Measurements from ENCODE around the gene ATG4C. TPM values are rescaled to one million over a fixed set of nuclear protein-coding genes. Genes with fewer than 3 reads are reported as not detected.

The ATG4C gene
- total RNA-seq, 1 donor from 2014 or later = 9.7 TPM

- intact Hi-C loops (cut with DNase I) = no loop called here
- no peak for TF ChIP-seq CTCF (IDR thresholded peaks at IDR 0.05)
- Histone ChIP-seq H3K27ac (no peak overlapping the region), H3K27me3 (no peaks in the 10 kb centered on the region), H3K9me3 (no peaks in the 10 kb centered on the region), H3K4me1 (no peaks in the 10 kb centered on the region), H3K36me3 (no peaks in the 10 kb centered on the region), H3K4me3 (no peak overlapping the region)
- no peak for DNase-seq (ENCODE audit: low spot score in 2 of 2)
Measured at GRCh38 chr1:62876535-62876934, 92.6 kb downstream of the ATG4C start.

GRCh38 chr1:62877579-62877978 is 93.6 kb downstream of the ATG4C start:
- no peak overlapping the region for H3K27ac ChIP-seq
- H3K9me3 ChIP-seq = no peaks in the 10 kb centered on the region
- no peaks in the 10 kb centered on the region for H3K4me1 ChIP-seq
- H3K4me3 ChIP-seq = no peak overlapping the region
- intact Hi-C loops (cut with DNase I) = no loop called here
- TF ChIP-seq CTCF (IDR thresholded peaks at IDR 0.05) = no peak
- no peak for DNase-seq (ENCODE audit: low spot score in 2 of 2)
- no peaks in the 10 kb centered on the region for H3K27me3 ChIP-seq
- H3K36me3 ChIP-seq = no peaks in the 10 kb centered on the region

- Histone ChIP-seq H3K27me3 (no peaks in the 10 kb centered on the region), H3K4me3 (no peak overlapping the region), H3K9me3 (no peaks in the 10 kb centered on the region), H3K27ac (no peak overlapping the region), H3K36me3 (no peaks in the 10 kb centered on the region), H3K4me1 (no peaks in the 10 kb centered on the region)
- no peak for TF ChIP-seq CTCF (IDR thresholded peaks at IDR 0.05)
- no peak for DNase-seq (ENCODE audit: low spot score in 2 of 2)
- intact Hi-C loops (cut with DNase I) = no loop called here
Measured at GRCh38 chr1:62879962-62880361, 96.0 kb downstream of the ATG4C start.

- intact Hi-C loops (cut with DNase I) = no loop called here
- Histone ChIP-seq H3K4me1 (no peaks in the 10 kb centered on the region), H3K4me3 (no peak overlapping the region), H3K27me3 (no peaks in the 10 kb centered on the region), H3K9me3 (no peaks in the 10 kb centered on the region), H3K36me3 (no peaks in the 10 kb centered on the region), H3K27ac (no peak overlapping the region)
- TF ChIP-seq CTCF (IDR thresholded peaks at IDR 0.05) = no peak
- DNase-seq (ENCODE audit: low spot score in 2 of 2) = no peak
Measured at GRCh38 chr1:62882201-62883104, 98.5 kb downstream of the ATG4C start.

GRCh38 chr1:62884156-62884740 is 100.3 kb downstream of the ATG4C start:
- DNase-seq (ENCODE audit: low spot score in 2 of 2) = no peak
- intact Hi-C loops (cut with DNase I) = no loop called here
- H3K27ac ChIP-seq = no peak overlapping the region
- H3K27me3 ChIP-seq = no peaks in the 10 kb centered on the region
- no peak for TF ChIP-seq CTCF (IDR thresholded peaks at IDR 0.05)
- H3K4me3 ChIP-seq = no peak overlapping the region
- no peaks in the 10 kb centered on the region for H3K36me3 ChIP-seq
- no peaks in the 10 kb centered on the region for H3K9me3 ChIP-seq
- H3K4me1 ChIP-seq = no peaks in the 10 kb centered on the region
